T-helper 17 cell (primary cell): ENCODE measurements around the gene TSR3. TPM values are rescaled to one million over a fixed set of nuclear protein-coding genes. Genes with fewer than 3 reads are reported as not detected.
A peak's percentile ranks its signal among the peaks of the same experiment; 100 is the strongest.

Experiments
- ATAC-seq: fragments of 150-1000 bp; cut with Tn5 transposase; 2 replicates; pipeline ENCODE4 v1.10.0; 2021; ENCODE audit warnings: mild to moderate bottlenecking, moderate library complexity
- DNase-seq, 3 donors: peaks; one replicate each; pipeline versions ENCODE4 v3.0.0 to v3.0.0-alpha.2; 2020 to 2021
- H3K9me3 ChIP-seq: one replicate; pipeline ENCODE4 v1.7.0; 2013; ENCODE audit warnings: low read length, mild to moderate bottlenecking; ENCODE audit not compliant: control insufficient read depth, poor library complexity, severe bottlenecking
- H3K27ac Mint-ChIP-seq: one replicate; pipeline ENCODE4 v1.8.0; 2022; ENCODE audit warnings: mild to moderate bottlenecking, moderate library complexity, mixed read lengths
- H3K27me3 Mint-ChIP-seq: one replicate; pipeline ENCODE4 v1.8.0; 2022; ENCODE audit warnings: mixed read lengths
- H3K36me3 Mint-ChIP-seq: one replicate; pipeline ENCODE4 v1.8.0; 2022; ENCODE audit warnings: low read depth, mixed read lengths
- H3K4me1 Mint-ChIP-seq: one replicate; pipeline ENCODE4 v1.8.0; 2022; ENCODE audit warnings: mild to moderate bottlenecking, mixed read lengths
- H3K4me3 Mint-ChIP-seq: one replicate; pipeline ENCODE4 v1.8.0; 2022; ENCODE audit warnings: mild to moderate bottlenecking, moderate library complexity, mixed read lengths
- total RNA-seq, 4 donors: library from RNA in 2 of 4; stranded (reverse) in 2 of 4; gene quantifications; one replicate each; pipeline ENCODE4 v1.2.3 and lab custom pipeline; 2022 to 2026

Gene TSR3
- total RNA-seq, 2 donors from 2014 or later: 24.4 to 27.7 TPM

DNA sequence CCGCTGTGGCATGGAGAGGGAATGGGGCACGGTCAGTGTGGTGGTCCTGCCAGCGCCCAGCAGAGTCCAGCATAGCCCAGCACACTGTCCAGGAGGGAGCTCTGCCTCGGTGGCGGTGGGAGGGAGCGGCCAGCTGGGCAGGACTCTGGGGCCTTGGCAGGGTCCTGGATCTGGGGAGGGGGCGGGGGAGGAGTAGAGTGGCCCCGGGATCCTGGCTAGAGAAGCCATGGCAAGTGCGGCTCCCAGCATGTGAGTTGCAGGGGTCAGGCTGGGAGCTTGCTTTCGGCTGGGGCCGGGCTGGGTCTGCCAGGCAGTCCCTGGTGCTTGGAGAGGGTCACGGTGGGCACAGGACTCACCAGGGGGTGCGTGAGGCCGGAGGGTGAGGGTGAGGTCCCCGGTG, 3.9 kb upstream of the TSR3 start:
- DNase-seq: no peak
- H3K27me3 Mint-ChIP-seq: no peaks in the 10 kb centered on the region
- H3K4me1 Mint-ChIP-seq: peaks cover 29% of the 10 kb centered on the region
- H3K9me3 ChIP-seq: no peaks in the 10 kb centered on the region
- H3K4me3 Mint-ChIP-seq: no peak overlapping the region
- ATAC-seq: no peak
- H3K27ac Mint-ChIP-seq: no peak overlapping the region
- H3K36me3 Mint-ChIP-seq: no peaks in the 10 kb centered on the region

DNA sequence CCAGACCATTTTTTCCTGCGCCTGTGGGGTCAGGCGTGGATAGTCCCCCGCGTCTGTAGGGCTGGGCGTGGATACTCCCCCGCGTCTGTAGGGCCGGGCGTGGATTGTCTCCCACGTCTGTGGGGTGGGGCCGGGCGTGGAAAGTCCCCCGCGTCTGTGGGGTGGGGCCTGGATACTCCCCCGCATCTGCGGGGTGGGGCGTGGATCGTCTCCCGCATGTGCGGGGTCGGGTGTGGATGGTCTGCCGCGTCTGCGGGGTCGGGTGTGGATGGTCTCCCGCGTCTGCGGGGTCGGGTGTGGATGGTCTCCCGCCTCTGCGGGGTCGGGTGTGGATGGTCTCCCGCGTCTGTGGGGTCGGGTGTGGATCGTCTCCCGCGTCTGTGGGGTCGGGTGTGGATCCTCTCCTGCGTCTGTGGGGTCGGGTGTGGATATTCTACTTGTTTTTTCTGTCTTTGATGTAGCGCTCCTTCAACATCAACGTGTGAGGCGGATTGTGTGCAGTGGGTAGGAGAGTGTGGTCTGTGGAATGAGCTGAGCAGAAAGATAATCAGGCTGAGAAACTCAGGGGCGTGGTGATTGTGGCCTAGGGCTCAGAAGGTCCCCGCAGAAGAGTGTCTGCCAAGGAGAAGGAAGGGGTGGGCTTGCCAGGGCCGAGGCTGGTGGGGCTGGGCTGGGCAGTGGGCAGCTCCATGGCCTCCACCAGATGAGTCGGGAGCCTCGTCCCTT, 3.3 kb upstream of the TSR3 start:
- Mint-ChIP-seq H3K27me3 (no peaks in the 10 kb centered on the region), H3K4me1 (peaks cover 34% of the 10 kb centered on the region), H3K27ac (peak overlapping the region; percentile 57), H3K4me3 (no peak overlapping the region), H3K36me3 (no peaks in the 10 kb centered on the region)
- H3K9me3 ChIP-seq: no peaks in the 10 kb centered on the region
- no peak for DNase-seq
- ATAC-seq: no peak

DNA sequence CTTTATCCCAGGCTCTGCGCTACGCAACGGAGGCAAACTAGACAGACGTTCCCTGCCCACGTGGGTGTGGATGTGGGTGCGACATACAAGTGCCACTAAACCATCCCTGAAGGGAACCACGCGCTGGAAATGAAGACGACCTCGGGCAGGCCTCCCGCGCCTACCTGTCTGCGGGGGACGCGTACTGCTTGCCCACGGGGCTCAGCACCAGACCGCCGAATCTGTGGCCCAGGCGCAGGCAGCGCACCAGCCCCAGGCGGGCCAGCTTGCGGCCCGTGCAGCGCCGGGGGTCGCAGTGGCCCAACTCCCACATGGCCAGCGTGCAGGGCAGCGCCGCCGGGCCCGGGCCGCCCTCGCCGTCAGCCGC, 480 bp downstream of the TSR3 start:
- H3K4me3 Mint-ChIP-seq: peak overlapping the region; percentile 87
- DNase-seq: no peak
- peaks cover 34% of the 10 kb centered on the region for H3K4me1 Mint-ChIP-seq
- no peaks in the 10 kb centered on the region for H3K9me3 ChIP-seq
- H3K27ac Mint-ChIP-seq: peak overlapping the region; percentile 75
- no peaks in the 10 kb centered on the region for H3K27me3 Mint-ChIP-seq
- no peaks in the 10 kb centered on the region for H3K36me3 Mint-ChIP-seq
- ATAC-seq: peak; percentile 15

DNA sequence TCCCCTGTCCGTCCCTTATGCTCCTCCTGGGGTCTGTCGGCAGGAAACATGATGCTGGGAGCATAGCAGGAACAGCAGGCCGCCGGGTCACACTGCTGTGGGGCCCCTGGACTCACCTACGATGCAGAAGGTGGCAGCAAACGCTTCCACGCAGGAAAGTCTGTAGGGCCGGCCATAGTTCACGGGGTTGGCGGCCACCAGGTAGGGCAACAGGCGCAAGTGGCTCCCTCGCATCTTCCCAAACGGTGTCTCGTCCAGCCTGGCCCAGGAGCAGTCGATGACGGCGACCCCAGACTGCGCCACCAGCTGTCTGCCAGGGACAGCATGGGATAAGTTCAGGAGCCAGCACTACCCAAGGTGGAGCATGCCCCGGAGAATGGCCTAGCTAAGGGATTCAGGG, 987 bp downstream of the TSR3 start:
- no peak for ATAC-seq
- no peaks in the 10 kb centered on the region for H3K36me3 Mint-ChIP-seq
- no peak for DNase-seq
- no peaks in the 10 kb centered on the region for H3K27me3 Mint-ChIP-seq
- H3K4me3 Mint-ChIP-seq: peak overlapping the region; percentile 87
- no peaks in the 10 kb centered on the region for H3K9me3 ChIP-seq
- H3K27ac Mint-ChIP-seq: peak overlapping the region; percentile 75
- H3K4me1 Mint-ChIP-seq: peaks cover 30% of the 10 kb centered on the region

DNA sequence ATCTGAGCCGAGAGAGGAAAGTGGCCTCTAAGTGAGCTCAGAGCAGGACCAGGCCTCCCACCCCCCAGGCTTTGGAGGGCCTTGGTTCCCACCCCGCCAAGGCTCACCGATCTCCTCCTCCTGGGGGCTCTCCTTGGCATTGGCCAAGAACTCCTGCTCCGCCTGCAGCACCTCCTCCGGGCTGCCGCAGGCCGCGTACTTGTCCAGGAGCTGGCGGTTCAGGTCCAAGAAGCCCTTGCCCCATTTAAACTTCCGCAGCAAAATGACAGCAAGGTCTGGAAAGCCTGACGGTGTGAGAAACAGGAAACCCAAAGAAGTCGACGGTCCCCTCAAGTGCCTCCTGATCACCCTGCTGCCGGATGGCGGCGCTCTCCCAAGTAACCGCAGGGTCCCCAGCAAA, 1.7 kb downstream of the TSR3 start:
- DNase-seq: no peak
- no peak for ATAC-seq
- no peaks in the 10 kb centered on the region for H3K9me3 ChIP-seq
- Mint-ChIP-seq H3K27me3 (no peaks in the 10 kb centered on the region), H3K4me3 (peak overlapping the region; percentile 53), H3K4me1 (peaks cover 25% of the 10 kb centered on the region), H3K36me3 (no peaks in the 10 kb centered on the region), H3K27ac (no peak overlapping the region)

DNA sequence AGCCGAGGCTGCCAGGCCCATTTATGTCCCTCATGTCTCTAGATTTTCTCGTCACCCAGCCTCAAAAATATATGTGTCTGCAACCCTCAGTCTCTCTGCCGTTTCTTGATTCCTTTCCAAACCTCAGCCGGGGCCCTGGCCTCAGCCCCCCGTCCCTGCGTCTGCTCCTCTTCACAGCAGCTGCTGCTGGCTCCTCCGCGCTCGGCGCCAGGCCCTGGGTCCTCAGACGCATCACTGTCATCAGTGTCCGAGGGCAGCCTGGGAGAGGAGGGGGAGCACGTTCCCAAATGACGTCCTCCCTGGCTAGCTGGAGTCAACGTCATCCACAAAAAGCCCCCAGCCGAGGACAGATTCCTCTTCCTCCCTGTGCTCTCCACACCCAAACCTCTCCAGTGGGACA, 2.3 kb downstream of the TSR3 start:
- peak overlapping the region; percentile 45 for H3K4me3 Mint-ChIP-seq

DNA sequence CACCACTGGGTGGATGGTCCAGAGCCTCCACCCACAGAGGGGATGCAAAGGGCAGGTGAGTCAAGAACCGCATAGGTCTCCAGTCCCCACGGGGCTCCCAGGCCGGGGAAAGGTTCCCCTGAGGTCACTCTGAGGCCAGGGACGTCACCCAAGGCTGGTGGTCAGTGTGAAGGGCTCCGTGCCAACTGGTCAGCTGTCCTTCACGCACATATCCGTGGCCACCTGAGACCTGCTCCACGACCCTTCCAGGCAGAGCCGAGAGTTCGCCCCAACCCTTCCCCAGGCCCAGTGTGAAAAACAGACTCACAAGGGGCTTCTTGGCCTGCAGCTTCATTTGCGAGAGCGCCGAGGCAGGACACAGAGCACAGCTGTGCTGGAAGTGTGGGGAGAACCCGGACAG, 2.8 kb downstream of the TSR3 start:
- Mint-ChIP-seq H3K4me1 (peaks cover 25% of the 10 kb centered on the region), H3K27ac (no peak overlapping the region), H3K4me3 (peak overlapping the region; percentile 45), H3K36me3 (no peaks in the 10 kb centered on the region), H3K27me3 (no peaks in the 10 kb centered on the region)
- ATAC-seq (no peak), DNase-seq (no peak)
- H3K9me3 ChIP-seq: no peaks in the 10 kb centered on the region

More for the DNA sequence above, 2.3 kb downstream of the TSR3 start:
- no peaks in the 10 kb centered on the region for H3K36me3 Mint-ChIP-seq
- H3K4me1 Mint-ChIP-seq: peaks cover 25% of the 10 kb centered on the region
- DNase-seq: no peak
- no peak for ATAC-seq
- no peaks in the 10 kb centered on the region for H3K27me3 Mint-ChIP-seq
- H3K27ac Mint-ChIP-seq: no peak overlapping the region
- H3K9me3 ChIP-seq: no peaks in the 10 kb centered on the region

DNA sequence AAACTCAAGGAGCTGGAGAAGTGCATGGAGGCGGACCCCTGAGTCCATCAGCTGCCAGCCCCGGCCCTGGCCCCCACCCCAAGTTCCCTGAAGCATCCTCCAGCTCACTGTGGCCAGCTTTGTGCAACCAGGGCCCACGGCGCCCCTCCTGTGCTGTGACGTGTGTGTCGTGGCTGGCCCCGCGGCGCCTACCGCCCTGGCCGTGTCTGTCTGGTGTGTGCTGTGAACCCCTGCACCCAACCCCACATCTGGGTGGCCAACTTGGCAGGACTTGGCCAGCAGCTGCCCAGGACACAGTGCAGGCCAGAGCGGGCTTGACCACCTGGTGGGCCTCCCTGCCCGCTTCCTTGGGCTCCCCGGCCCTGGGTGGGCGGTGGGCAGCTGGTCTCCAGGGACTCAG, 3.2 kb downstream of the TSR3 start:
- ATAC-seq (no peak), DNase-seq (no peak)
- H3K9me3 ChIP-seq: no peaks in the 10 kb centered on the region
- no peaks in the 10 kb centered on the region for H3K27me3 Mint-ChIP-seq
- no peak overlapping the region for H3K4me3 Mint-ChIP-seq
- H3K4me1 Mint-ChIP-seq: peaks cover 24% of the 10 kb centered on the region
- H3K27ac Mint-ChIP-seq: no peak overlapping the region
- no peaks in the 10 kb centered on the region for H3K36me3 Mint-ChIP-seq

DNA sequence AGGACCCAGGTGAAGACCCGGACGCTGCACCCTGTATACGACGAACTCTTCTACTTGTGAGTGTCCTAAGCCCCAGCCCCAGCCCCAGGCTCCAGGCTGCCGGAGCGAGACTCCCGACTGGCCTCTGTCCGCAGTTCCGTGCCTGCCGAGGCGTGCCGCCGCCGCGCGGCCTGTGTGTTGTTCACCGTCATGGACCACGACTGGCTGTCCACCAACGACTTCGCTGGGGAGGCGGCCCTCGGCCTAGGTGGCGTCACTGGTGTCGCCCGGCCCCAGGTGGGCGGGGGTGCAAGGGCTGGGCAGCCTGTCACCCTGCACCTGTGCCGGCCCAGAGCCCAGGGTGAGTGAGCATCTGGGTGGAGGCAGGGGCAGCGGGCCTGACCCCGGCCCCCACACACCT, 3.7 kb downstream of the TSR3 start:
- Mint-ChIP-seq H3K4me1 (peaks cover 25% of the 10 kb centered on the region), H3K27me3 (no peaks in the 10 kb centered on the region), H3K36me3 (no peaks in the 10 kb centered on the region), H3K27ac (no peak overlapping the region), H3K4me3 (peak overlapping the region; percentile 19)
- ATAC-seq (no peak), DNase-seq (no peak)
- no peaks in the 10 kb centered on the region for H3K9me3 ChIP-seq

DNA sequence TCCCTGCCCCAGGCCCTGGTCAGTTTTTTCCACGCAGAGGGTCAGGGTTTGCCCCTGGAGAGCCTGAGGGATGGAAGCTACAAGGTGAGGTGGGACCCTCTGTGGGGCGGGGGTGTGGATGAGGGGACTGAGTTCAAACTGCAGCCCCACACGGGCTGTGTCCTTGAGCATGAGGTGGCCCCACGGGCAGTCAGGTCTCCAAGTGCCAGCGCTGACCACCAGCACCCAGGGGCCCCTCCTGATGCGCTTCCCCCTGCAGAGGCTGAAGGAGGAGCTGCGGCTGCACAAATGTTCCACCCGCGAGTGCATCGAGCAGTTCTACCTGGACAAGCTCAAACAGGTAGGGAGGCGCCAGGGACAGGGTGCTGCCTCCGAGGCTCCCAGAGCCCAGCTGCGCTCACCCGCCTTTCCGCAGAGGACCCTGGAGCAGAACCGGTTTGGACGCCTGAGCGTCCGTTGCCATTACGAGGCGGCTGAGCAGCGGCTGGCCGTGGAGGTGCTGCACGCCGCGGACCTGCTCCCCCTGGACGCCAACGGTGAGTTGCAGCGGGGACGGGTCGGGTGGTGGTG, 4.3 kb downstream of the TSR3 start:
- H3K27ac Mint-ChIP-seq: no peak overlapping the region
- peaks cover 24% of the 10 kb centered on the region for H3K4me1 Mint-ChIP-seq
- no peaks in the 10 kb centered on the region for H3K36me3 Mint-ChIP-seq
- H3K27me3 Mint-ChIP-seq: no peaks in the 10 kb centered on the region
- H3K9me3 ChIP-seq: no peaks in the 10 kb centered on the region
- no peak for ATAC-seq
- H3K4me3 Mint-ChIP-seq: no peak overlapping the region
- no peak for DNase-seq

DNA sequence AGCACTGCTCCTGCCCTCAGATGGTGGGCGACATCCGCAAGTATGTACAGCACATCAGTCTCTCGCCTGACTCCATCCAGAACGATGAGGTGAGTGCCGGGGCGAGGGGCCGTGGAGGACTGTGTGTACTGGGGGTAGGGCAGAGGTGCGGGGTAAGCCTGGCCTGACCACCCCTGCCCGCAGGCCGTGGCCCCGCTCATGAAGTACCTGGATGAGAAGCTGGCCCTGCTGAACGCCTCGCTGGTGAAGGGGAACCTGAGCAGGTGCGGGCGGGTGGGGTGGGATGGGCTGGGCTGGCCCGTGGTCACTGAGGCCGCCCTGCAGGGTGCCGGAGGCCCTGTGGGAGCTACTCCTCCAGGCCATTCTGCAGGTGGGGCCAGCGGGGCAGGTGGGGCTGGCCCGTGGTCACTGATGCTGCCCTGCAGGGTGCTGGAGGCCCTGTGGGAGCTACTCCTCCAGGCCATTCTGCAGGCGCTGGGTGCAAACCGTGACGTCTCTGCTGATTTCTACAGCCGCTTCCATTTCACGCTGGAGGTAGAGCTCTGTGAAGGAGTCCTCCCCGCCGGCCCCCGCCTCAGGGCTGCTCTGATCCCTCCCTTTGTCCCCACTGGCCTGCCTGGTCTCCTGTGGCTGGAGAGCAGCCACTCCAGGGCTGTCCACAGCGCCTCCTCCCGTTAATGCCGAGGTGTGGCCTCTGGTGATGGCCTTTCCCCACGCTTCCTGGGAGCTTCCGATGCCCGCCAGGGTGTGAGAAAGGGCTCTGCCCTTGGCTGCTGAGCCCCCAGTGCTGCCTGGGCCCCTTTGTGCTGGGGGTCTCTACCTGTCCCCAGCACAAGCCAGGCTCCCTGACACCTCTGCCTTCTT, 5.0 kb downstream of the TSR3 start:
- peak overlapping the region; percentile 57 for H3K4me3 Mint-ChIP-seq
- no peak overlapping the region for H3K27ac Mint-ChIP-seq
- no peaks in the 10 kb centered on the region for H3K9me3 ChIP-seq
- DNase-seq (no peak), ATAC-seq (no peak)
- H3K27me3 Mint-ChIP-seq: no peaks in the 10 kb centered on the region
- peaks cover 23% of the 10 kb centered on the region for H3K4me1 Mint-ChIP-seq
- no peaks in the 10 kb centered on the region for H3K36me3 Mint-ChIP-seq

DNA sequence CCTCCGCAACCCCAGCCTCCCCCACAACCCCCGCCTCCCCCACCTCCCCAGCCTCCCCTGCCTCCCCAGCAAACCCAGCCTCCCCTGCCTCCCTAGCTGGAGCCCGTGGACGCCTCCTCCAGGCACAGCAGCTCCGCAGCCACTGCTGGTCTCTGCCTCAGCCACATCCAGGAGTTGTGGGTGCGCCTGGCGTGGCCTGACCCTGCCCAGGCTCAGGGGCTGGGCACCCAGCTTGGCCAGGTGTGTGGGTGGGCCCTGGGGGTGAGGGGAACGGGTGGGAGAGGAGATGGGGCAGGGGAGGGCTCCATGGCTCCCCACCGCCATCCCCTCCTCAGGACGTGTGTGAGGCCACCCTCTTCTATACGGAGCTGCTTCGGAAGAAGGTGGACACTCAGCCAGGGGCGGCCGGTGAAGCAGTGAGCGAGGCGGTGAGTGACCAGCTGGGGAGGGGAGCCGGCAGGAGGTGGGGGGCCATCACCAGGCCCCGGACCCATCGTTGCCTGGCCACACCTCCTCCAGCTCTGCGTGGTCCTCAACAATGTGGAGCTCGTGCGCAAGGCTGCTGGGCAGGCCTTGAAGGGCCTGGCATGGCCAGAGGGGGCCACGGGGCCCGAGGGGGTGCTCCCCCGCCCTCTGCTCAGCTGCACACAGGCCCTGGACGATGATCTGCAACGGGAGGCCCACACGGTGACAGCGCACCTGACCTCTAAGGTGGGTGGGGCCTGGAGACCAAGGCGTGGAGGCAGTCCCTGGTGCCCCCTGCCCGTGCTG, 5.8 kb downstream of the TSR3 start:
- H3K4me1 Mint-ChIP-seq: peaks cover 23% of the 10 kb centered on the region
- no peaks in the 10 kb centered on the region for H3K27me3 Mint-ChIP-seq
- no peaks in the 10 kb centered on the region for H3K36me3 Mint-ChIP-seq
- H3K27ac Mint-ChIP-seq: no peak overlapping the region
- no peak for ATAC-seq
- H3K9me3 ChIP-seq: no peaks in the 10 kb centered on the region
- H3K4me3 Mint-ChIP-seq: no peak overlapping the region
- DNase-seq: no peak

DNA sequence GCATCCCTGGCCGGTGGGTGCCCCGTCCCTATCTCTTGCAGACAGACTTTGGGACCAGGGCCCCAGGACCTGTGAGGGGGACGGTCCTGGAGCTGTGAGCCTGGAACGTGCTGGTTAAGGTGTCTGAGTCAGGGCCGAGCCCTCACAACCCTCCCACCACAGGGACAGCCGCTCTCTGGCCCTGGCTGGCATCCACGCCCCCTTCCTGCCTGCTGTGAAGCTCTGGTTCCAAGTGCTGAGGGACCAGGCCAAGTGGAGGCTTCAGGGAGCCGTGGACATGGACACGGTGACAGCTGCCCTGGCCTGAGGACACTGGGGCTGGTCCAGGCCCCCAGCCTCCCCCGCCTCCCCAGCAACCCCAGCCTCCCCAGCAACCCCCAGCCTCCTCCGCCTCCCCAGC, 6.6 kb downstream of the TSR3 start:
- ATAC-seq (no peak), DNase-seq (no peak)
- no peaks in the 10 kb centered on the region for H3K36me3 Mint-ChIP-seq
- no peaks in the 10 kb centered on the region for H3K9me3 ChIP-seq
- peaks cover 17% of the 10 kb centered on the region for H3K4me1 Mint-ChIP-seq
- H3K27ac Mint-ChIP-seq: no peak overlapping the region
- H3K27me3 Mint-ChIP-seq: no peaks in the 10 kb centered on the region
- no peak overlapping the region for H3K4me3 Mint-ChIP-seq
